ENCODE data around the gene CNNM2.

Gene CNNM2

GRCh38 chr10:102930720-102931119 is 12.6 kb downstream of the CNNM2 start:
- no peak for DNase-seq
- no peaks in the 10 kb centered on the region for H3K36me3 ChIP-seq
- H3K4me3 ChIP-seq (ENCODE audit: low read depth, low read length) = no peak overlapping the region
- H3K9me3 ChIP-seq (ENCODE audit: severe bottlenecking) = peaks cover 2% of the 10 kb centered on the region
- no peak overlapping the region for H3K27ac ChIP-seq
- no peaks in the 10 kb centered on the region for H3K27me3 ChIP-seq (ENCODE audit: insufficient read depth, low read depth, severe bottlenecking)
- no peak for TF ChIP-seq CTCF (IDR thresholded peaks at IDR 0.05; ENCODE audit: low read depth, low read length)

GRCh38 chr10:102931643-102932042 is 13.5 kb downstream of the CNNM2 start:
- Histone ChIP-seq H3K27me3 (ENCODE audit: insufficient read depth, low read depth, severe bottlenecking) (no peaks in the 10 kb centered on the region), H3K9me3 (ENCODE audit: severe bottlenecking) (peaks cover 2% of the 10 kb centered on the region), H3K4me3 (ENCODE audit: low read depth, low read length) (no peak overlapping the region), H3K36me3 (no peaks in the 10 kb centered on the region), H3K27ac (no peak overlapping the region)
- DNase-seq = no peak
- TF ChIP-seq CTCF (IDR thresholded peaks at IDR 0.05; ENCODE audit: low read depth, low read length) = no peak

GRCh38 chr10:102935505-102935904 is 17.4 kb downstream of the CNNM2 start:
- H3K4me3 ChIP-seq (ENCODE audit: low read depth, low read length) = no peak overlapping the region

GRCh38 chr10:102935939-102936605 is 18.0 kb downstream of the CNNM2 start:
- no peaks in the 10 kb centered on the region for H3K9me3 ChIP-seq (ENCODE audit: severe bottlenecking)
- DNase-seq = no peak
- no peak overlapping the region for H3K27ac ChIP-seq
- H3K27me3 ChIP-seq (ENCODE audit: insufficient read depth, low read depth, severe bottlenecking) = no peaks in the 10 kb centered on the region
- H3K4me3 ChIP-seq (ENCODE audit: low read depth, low read length) = no peak overlapping the region
- H3K36me3 ChIP-seq = no peaks in the 10 kb centered on the region
- no peak for TF ChIP-seq CTCF (IDR thresholded peaks at IDR 0.05; ENCODE audit: low read depth, low read length)

More at GRCh38 chr10:102935505-102935904, 17.4 kb downstream of the CNNM2 start:
- Histone ChIP-seq H3K27ac (no peak overlapping the region), H3K36me3 (no peaks in the 10 kb centered on the region), H3K27me3 (ENCODE audit: insufficient read depth, low read depth, severe bottlenecking) (no peaks in the 10 kb centered on the region), H3K9me3 (ENCODE audit: severe bottlenecking) (no peaks in the 10 kb centered on the region)
- no peak for TF ChIP-seq CTCF (IDR thresholded peaks at IDR 0.05; ENCODE audit: low read depth, low read length)
- DNase-seq = no peak

GRCh38 chr10:102941401-102941800 is 23.3 kb downstream of the CNNM2 start:
- no peak overlapping the region for H3K4me3 ChIP-seq (ENCODE audit: low read depth, low read length)
- no peak for TF ChIP-seq CTCF (IDR thresholded peaks at IDR 0.05; ENCODE audit: low read depth, low read length)
- H3K27me3 ChIP-seq (ENCODE audit: insufficient read depth, low read depth, severe bottlenecking) = no peaks in the 10 kb centered on the region
- no peak overlapping the region for H3K27ac ChIP-seq
- no peaks in the 10 kb centered on the region for H3K9me3 ChIP-seq (ENCODE audit: severe bottlenecking)
- no peaks in the 10 kb centered on the region for H3K36me3 ChIP-seq
- no peak for DNase-seq

- DNase-seq = no peak
- no peak for TF ChIP-seq CTCF (IDR thresholded peaks at IDR 0.05; ENCODE audit: low read depth, low read length)
Measured at GRCh38 chr10:102945449-102945848, 27.4 kb downstream of the CNNM2 start.

More at GRCh38 chr10:102945449-102945848, 27.4 kb downstream of the CNNM2 start:
- Histone ChIP-seq H3K9me3 (ENCODE audit: severe bottlenecking) (no peaks in the 10 kb centered on the region), H3K4me3 (ENCODE audit: low read depth, low read length) (no peak overlapping the region), H3K36me3 (no peaks in the 10 kb centered on the region), H3K27me3 (ENCODE audit: insufficient read depth, low read depth, severe bottlenecking) (no peaks in the 10 kb centered on the region), H3K27ac (no peak overlapping the region)

Measured in WERI-Rb-1 (cell line).